MM.1S (cell line): ENCODE data around the gene MTHFD1L.

Experiments
- EZH2 ChIP-seq: fragments of 300-600 bp; sonication (generic); optimal IDR thresholded peaks from 2 replicates; pipeline ENCODE3; 2017; ENCODE audit warnings: low read depth, mild to moderate bottlenecking, antibody characterized with exemption, low read length, mixed read lengths
- TF ChIP-seq, protein P1 (sequence below): fragments of 300-600 bp; sonication (generic); IDR thresholded peaks from 2 replicates; pipeline ENCODE4 v1.5.1; 2016; ENCODE audit warnings: antibody characterized with exemption, low read length, mixed read lengths

DNA sequence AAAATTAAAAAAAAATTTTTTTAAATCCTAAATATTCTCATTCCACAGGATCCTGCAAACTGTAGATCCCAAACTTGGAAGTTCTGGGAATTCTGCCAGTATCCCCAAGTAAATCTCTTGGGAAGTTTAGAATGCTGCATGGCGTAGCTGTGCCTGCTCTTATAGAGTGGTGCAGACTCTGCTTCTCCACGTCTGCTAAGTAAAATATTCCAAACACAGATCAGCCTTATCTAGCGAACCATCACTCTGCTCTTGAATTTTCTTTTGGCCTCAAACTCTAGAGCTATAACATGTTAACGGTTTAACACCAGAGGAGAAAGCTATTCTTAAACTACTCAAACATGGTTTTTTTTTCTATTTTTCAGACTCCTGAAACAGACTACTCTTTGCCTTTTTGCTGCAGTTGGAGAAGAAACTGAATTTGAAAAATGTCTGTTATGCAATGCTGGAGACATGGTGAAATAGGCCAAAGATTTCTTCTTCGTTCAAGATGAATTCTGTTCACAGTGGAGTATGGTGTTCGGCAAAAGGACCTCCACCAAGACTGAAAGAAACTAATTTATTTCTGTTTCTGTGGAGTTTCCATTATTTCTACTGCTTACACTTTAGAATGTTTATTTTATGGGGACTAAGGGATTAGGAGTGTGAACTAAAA is 235.8 kb downstream of the MTHFD1L start:
- TF ChIP-seq EZH2, result no peak
- TF ChIP-seq, protein P1, sequence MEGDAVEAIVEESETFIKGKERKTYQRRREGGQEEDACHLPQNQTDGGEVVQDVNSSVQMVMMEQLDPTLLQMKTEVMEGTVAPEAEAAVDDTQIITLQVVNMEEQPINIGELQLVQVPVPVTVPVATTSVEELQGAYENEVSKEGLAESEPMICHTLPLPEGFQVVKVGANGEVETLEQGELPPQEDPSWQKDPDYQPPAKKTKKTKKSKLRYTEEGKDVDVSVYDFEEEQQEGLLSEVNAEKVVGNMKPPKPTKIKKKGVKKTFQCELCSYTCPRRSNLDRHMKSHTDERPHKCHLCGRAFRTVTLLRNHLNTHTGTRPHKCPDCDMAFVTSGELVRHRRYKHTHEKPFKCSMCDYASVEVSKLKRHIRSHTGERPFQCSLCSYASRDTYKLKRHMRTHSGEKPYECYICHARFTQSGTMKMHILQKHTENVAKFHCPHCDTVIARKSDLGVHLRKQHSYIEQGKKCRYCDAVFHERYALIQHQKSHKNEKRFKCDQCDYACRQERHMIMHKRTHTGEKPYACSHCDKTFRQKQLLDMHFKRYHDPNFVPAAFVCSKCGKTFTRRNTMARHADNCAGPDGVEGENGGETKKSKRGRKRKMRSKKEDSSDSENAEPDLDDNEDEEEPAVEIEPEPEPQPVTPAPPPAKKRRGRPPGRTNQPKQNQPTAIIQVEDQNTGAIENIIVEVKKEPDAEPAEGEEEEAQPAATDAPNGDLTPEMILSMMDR, result no peak
